Neural cell (in vitro differentiated cells): ENCODE data around the gene TPI1.

Experiments
- EP300 ChIP-seq: fragments of 450-650 bp; conservative IDR thresholded peaks from 2 replicates; pipeline ENCODE4 v1.6.1; 2014; ENCODE audit warnings: antibody characterized with exemption, mild to moderate bottlenecking, moderate library complexity; ENCODE audit not compliant: poor library complexity, severe bottlenecking
- TF ChIP-seq, protein P1 (sequence below): fragments of 450-650 bp; IDR thresholded peaks from 2 replicates; pipeline ENCODE4 v1.5.1; 2014; ENCODE audit warnings: antibody characterized with exemption, mild to moderate bottlenecking, moderate library complexity; ENCODE audit not compliant: poor library complexity, severe bottlenecking

DNA sequence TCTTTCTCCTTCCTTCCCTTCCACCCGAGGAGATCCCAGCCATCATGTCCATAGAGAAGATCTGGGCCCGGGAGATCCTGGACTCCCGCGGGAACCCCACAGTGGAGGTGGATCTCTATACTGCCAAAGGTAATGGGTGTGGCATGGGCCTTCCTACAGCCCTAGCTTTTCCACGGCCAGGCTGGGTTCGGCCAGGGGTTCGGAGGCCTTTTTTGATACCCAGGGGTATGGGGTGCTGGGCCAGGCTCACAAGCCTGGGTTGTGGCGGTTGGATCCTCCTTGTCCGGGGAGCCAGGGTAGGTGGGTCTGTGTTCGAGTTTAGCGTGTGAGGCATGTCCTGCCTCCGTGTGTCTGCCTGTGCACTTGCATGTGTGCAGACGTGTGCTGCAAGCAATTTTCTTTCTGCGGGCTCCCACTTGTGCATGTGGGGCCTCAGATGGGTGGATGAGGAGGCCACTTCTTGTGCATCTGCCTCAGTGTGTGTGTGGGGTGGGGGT, 48.5 kb downstream of the TPI1 start:
- no peak for TF ChIP-seq EP300
- TF ChIP-seq, protein P1, sequence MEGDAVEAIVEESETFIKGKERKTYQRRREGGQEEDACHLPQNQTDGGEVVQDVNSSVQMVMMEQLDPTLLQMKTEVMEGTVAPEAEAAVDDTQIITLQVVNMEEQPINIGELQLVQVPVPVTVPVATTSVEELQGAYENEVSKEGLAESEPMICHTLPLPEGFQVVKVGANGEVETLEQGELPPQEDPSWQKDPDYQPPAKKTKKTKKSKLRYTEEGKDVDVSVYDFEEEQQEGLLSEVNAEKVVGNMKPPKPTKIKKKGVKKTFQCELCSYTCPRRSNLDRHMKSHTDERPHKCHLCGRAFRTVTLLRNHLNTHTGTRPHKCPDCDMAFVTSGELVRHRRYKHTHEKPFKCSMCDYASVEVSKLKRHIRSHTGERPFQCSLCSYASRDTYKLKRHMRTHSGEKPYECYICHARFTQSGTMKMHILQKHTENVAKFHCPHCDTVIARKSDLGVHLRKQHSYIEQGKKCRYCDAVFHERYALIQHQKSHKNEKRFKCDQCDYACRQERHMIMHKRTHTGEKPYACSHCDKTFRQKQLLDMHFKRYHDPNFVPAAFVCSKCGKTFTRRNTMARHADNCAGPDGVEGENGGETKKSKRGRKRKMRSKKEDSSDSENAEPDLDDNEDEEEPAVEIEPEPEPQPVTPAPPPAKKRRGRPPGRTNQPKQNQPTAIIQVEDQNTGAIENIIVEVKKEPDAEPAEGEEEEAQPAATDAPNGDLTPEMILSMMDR: no peak
